IgD-negative memory B cell (primary cell): Measurements from ENCODE around the gene PIGQ. TPM values are rescaled to one million over a fixed set of nuclear protein-coding genes. Genes with fewer than 3 reads are reported as not detected.
"Not testable (repeated sequence)": the region's sequence is repeated elsewhere in the genome, so short reads cannot be mapped to it uniquely, and the experiment has no call there.

Source experiments
- H3K27ac Mint-ChIP-seq, 3 donors: one replicate each; pipeline ENCODE4 v1.8.0; 2020 to 2022; ENCODE audit warnings: mild to moderate bottlenecking in 3 of 3, mixed read lengths in 3 of 3, moderate library complexity in 1 of 3
- H3K27me3 Mint-ChIP-seq: one replicate; pipeline ENCODE4 v1.8.0; 2021; ENCODE audit warnings: mixed read lengths
- H3K36me3 Mint-ChIP-seq: one replicate; pipeline ENCODE4 v1.8.0; 2020; ENCODE audit warnings: mild to moderate bottlenecking, mixed read lengths
- H3K4me1 Mint-ChIP-seq, 3 donors: one replicate each; pipeline ENCODE4 v1.8.0; 2020 to 2022; ENCODE audit warnings: mixed read lengths in 3 of 3, mild to moderate bottlenecking in 1 of 3
- H3K4me3 Mint-ChIP-seq, 4 donors: one replicate each; pipeline ENCODE4 v1.8.0; 2020 to 2022; ENCODE audit warnings: mild to moderate bottlenecking in 4 of 4, mixed read lengths in 4 of 4, moderate library complexity in 3 of 4
- H3K9me3 Mint-ChIP-seq, 3 donors: one replicate each; pipeline ENCODE4 v1.8.0; 2020 to 2021; ENCODE audit warnings: mixed read lengths in 3 of 3, mild to moderate bottlenecking in 1 of 3
- polyA plus RNA-seq: library from polyadenylated mRNA; unstranded; fragments of 300-500 nt; fragmentation: Illumina TruSeq; gene quantifications from one replicate; pipeline ENCODE4 v1.2.3, GENCODE V29; 2021

PIGQ gene
- polyA plus RNA-seq, 1 donor from 2014 or later, result 18.9 TPM

DNA sequence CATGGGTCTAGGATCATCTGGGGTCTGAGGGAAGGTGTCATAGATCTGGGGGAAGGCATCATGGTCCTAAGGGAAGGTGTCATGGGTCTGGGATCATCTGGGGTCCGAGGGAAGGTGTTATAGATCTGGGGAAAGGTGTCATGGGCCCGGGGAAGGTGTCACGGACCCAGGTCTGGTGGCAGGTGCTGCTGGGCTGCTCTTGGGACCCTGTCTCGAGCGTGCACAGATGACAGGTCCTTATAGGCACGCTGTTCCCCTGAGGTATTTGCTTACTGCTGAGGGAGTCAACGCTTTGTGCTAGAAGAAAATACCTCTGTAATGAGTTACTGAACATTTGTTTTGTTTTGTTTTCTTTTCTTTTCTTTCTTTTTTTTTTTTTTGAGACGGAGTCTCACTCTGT is 21.5 kb downstream of the PIGQ start:
- Mint-ChIP-seq H3K27ac (peak overlapping the region in 1 of 3 donors; percentile 56), H3K36me3 (no peaks in the 10 kb centered on the region), H3K4me3 (peak overlapping the region; percentile 78 to 94 (median 87)), H3K9me3 (no peaks in the 10 kb centered on the region), H3K4me1 (peaks cover 5 to 29% (median 21%) of the 10 kb centered on the region in 3 donors), H3K27me3 (no peaks in the 10 kb centered on the region)

DNA sequence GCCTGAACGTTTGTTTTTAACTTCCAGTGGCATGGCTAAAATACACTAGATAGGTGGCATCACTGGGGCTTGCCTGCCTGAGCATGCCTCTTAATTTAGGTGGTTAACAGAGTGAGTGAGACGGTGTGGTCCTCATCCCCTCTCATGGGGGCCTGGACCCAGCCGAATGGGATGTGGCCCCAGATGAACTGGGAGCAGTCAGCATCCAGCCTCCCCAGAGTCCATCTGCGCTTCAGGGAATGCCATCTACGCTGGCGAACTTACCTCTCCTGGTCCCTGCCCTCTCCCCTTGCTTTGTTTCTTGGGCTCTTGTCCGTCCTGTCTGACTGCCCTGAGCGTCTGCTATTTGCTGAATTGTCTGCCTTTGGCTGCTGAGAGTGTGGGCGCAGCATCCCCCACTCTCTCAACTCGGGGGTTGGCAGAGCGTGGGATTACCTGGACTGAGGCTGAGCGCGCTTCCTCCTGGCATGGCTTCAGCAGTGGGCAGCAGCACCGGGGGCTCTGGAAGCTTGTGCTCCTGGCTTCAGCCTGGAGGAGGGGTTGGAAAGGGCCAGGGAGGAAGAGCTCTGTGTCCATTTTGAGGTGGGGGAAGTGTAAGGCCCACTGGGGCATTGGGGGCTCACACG is 22.2 kb downstream of the PIGQ start:
- peak overlapping the region; percentile 38 to 90 (median 75) for H3K4me3 Mint-ChIP-seq
- no peaks in the 10 kb centered on the region for H3K9me3 Mint-ChIP-seq
- peaks cover 5 to 29% (median 23%) of the 10 kb centered on the region in 3 donors for H3K4me1 Mint-ChIP-seq
- H3K36me3 Mint-ChIP-seq, result no peaks in the 10 kb centered on the region
- no peaks in the 10 kb centered on the region for H3K27me3 Mint-ChIP-seq
- H3K27ac Mint-ChIP-seq, result peak overlapping the region in 1 of 3 donors; percentile 59

DNA sequence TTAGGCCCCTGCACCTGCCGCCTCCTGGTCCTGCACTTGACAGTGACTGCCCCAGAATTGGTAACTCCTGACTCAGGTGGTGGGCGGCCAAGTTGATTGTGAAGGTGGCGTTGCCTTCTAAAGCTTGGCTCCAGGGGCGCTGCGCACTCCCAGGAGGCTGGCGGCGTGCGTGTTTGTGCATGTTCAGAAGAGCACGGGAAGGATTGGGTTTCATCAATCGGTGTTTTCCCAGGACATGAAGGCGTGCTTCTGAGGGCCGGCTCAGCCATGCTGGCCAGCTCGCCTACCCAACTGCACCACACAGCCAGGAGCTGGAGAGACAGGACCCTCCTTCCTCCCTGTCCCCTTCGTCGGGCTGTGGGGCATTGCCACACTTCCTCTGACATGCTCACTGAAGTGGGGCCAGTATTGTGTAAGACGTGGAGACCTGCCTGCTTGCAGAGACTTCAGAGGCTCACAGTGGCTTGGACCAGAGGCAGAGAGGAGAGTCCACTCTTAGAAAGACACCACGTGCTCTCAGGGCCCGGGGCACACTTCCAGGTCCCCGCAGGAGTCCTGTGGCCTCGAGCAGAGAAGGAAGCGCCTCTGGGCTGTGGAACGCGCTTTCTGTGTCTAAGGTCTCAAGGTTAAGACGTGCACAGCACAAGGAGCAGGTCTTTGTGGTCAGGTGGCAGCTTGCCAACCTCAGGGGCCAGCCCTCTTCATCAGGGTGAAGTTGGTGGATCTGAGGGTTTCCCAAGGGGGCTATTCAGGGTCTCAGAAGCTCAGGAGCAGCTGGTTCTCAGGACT is 22.9 kb downstream of the PIGQ start:
- H3K9me3 Mint-ChIP-seq, result no peaks in the 10 kb centered on the region
- peak overlapping the region in 1 of 4 donors; percentile 78 for H3K4me3 Mint-ChIP-seq
- H3K4me1 Mint-ChIP-seq, result peaks cover 5 to 27% (median 23%) of the 10 kb centered on the region in 3 donors
- peak overlapping the region; percentile 39 to 75 (median 59) for H3K27ac Mint-ChIP-seq
- no peaks in the 10 kb centered on the region for H3K27me3 Mint-ChIP-seq
- H3K36me3 Mint-ChIP-seq, result no peaks in the 10 kb centered on the region

DNA sequence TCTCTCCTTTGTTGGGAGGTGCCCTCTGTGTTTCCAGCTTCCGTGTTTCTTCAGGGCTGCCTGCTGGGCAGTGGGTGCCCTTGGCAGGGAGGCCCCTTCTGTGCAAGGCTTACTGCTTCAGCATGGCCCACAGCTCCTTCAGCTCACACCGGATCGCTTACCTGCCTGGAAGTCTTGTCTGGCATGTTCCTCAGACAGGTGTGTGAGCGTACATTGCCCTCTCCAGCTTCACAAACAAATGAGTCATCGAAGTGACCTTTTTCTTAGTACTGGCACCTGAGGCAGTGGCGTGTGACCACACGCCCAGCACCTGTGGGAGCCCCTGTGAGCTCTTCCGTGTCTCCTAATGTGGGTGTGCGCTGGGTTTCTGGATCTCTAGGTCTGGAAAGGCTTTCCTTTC is 23.6 kb downstream of the PIGQ start:
- Mint-ChIP-seq H3K9me3 (no peaks in the 10 kb centered on the region), H3K36me3 (no peaks in the 10 kb centered on the region), H3K27me3 (no peaks in the 10 kb centered on the region), H3K27ac (peak overlapping the region in 2 of 3 donors; percentile 59 to 75), H3K4me1 (peaks cover 5 to 27% (median 21%) of the 10 kb centered on the region in 3 donors), H3K4me3 (peak overlapping the region in 2 of 4 donors; percentile 53 to 78)

DNA sequence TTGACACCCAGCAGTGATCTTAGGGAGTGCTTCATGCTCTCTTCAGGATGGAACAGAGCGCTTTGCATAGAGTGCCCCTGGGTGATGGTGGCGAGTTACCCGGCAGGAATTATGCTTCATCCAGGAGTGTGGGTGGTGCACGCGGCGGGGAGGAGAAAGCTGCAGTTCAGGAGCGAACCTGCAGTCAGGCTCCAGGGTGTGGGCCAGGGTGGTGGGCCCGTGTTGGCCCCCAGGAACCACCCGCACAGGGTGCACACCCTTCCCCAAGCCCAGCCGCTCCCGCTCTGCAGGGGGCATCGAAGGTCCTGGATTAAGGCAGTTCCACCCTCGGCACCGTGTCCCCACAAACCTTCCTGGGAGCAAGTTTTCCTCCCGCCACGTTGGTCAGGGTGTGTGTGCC is 24.0 kb downstream of the PIGQ start:
- no peaks in the 10 kb centered on the region for H3K27me3 Mint-ChIP-seq
- peaks cover 5 to 27% (median 19%) of the 10 kb centered on the region in 3 donors for H3K4me1 Mint-ChIP-seq
- H3K36me3 Mint-ChIP-seq, result no peaks in the 10 kb centered on the region
- no peaks in the 10 kb centered on the region for H3K9me3 Mint-ChIP-seq
- H3K27ac Mint-ChIP-seq, result peak overlapping the region in 2 of 3 donors; percentile 59 to 75
- H3K4me3 Mint-ChIP-seq, result peak overlapping the region in 2 of 4 donors; percentile 53 to 78

DNA sequence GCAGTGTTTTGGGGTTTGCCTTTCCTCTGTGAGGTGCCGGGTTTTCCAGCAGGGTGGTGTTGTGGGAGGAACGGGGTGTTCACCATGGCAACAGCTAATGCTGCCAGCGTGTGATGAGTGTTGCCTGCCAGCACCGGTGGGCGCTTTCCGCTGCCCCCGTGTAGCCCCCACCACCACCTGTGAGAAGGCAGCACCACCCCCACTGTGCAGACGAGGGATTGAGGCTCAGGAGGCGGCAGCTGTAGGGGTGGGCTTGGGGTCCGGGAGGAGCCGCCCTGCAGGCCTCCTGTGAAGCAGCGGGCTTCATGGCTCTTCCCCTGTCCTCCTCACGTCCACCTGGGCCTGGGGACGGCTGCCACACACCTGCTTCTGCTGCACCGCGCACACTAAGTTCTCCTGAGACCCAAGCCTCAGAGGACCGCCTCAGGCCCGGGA is 25.3 kb downstream of the PIGQ start:
- Mint-ChIP-seq H3K27ac (no peak overlapping the region), H3K27me3 (no peaks in the 10 kb centered on the region)

DNA sequence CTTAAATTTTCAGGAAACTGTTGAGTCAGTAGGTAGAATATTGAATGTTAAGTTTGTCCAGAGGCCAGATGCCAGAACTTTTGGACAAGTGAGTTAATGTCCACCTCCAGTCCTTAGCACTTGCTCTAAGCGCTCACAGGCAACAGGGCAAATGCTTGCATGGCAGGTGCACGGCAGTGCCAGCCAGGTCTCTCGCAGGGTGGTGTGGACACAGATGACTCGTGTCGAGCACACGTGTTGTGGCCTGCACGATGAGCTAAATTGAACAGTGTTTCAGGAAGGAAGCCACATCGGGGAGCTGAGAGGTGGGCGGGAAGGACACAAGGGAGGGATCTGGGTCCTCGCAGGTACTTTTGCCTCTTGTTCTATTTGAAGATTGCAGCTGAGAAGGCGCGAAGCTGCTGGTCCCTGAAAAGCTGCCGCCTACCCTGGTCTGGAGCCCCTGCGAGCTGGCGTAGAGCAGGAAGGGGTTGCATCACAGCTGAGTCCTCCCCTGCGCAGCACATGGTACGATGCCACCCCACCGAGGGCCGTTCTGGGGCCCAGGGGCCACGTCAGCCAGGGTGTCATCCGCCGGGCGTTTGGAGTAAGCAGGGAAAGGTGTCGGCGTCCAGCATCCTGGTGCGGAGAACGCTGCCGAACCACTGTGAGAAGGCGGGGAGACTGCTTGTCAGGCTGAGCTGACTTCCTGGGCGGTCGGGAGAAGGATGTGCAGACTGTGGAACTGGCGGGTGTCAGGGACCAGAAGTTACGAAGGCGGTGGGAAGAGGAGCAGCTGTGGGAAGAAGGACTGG is 26.4 kb downstream of the PIGQ start:
- Mint-ChIP-seq H3K4me3 (no peak overlapping the region), H3K9me3 (no peaks in the 10 kb centered on the region), H3K27me3 (no peaks in the 10 kb centered on the region), H3K36me3 (no peaks in the 10 kb centered on the region), H3K4me1 (peaks cover 5 to 23% (median 14%) of the 10 kb centered on the region in 3 donors), H3K27ac (peak overlapping the region in 1 of 3 donors; percentile 82)

More for the DNA sequence above, 25.3 kb downstream of the PIGQ start:
- Mint-ChIP-seq H3K4me3 (no peak overlapping the region), H3K9me3 (no peaks in the 10 kb centered on the region), H3K36me3 (no peaks in the 10 kb centered on the region), H3K4me1 (peaks cover 5 to 27% (median 19%) of the 10 kb centered on the region in 3 donors)

DNA sequence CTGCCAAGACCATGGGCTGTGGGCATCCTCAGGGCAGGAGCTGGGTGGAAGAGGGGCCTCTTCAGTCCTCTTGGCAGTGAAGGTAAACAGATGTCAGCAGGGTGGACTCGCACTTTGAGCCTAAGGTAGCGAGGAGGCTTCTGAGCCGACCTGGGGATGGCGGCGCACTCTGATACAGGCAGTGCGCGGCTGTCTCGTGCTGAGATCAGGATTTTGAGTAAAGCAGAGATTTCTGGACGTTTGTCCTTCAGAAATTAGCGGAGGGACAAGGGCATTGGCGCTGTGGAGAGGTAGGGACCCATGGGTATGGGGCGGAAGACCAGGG is 26.9 kb downstream of the PIGQ start:
- no peaks in the 10 kb centered on the region for H3K27me3 Mint-ChIP-seq
- no peaks in the 10 kb centered on the region for H3K9me3 Mint-ChIP-seq
- no peak overlapping the region for H3K4me3 Mint-ChIP-seq
- no peaks in the 10 kb centered on the region for H3K36me3 Mint-ChIP-seq
- H3K4me1 Mint-ChIP-seq, result peaks cover 5 to 21% (median 12%) of the 10 kb centered on the region in 3 donors
- peak overlapping the region in 1 of 3 donors; percentile 82 for H3K27ac Mint-ChIP-seq

DNA sequence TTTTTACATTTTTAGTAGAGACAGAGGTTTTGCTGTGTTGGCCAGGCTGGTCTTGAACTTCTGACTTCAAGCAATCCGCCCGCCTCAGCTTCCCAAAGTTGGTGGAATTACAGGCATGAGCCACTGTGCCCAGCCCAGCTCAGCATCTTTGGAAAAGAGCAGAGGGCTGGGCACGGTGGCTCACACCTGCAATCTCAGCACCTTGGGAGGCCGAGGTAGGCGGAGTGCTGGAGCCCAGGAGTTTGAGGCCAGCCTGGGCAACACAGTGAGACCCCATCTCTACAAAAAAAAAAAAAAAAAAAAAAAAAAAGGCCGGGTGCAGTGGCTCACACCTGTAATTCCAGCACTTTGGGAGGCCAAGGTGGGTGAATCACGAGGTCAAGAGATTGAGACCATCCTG is 27.9 kb downstream of the PIGQ start:
- H3K4me3 Mint-ChIP-seq, H3K27ac Mint-ChIP-seq, H3K9me3 Mint-ChIP-seq, H3K27me3 Mint-ChIP-seq, H3K36me3 Mint-ChIP-seq: not testable (repeated sequence)
- peaks cover 5 to 16% (median 12%) of the 10 kb centered on the region in 3 donors for H3K4me1 Mint-ChIP-seq

DNA sequence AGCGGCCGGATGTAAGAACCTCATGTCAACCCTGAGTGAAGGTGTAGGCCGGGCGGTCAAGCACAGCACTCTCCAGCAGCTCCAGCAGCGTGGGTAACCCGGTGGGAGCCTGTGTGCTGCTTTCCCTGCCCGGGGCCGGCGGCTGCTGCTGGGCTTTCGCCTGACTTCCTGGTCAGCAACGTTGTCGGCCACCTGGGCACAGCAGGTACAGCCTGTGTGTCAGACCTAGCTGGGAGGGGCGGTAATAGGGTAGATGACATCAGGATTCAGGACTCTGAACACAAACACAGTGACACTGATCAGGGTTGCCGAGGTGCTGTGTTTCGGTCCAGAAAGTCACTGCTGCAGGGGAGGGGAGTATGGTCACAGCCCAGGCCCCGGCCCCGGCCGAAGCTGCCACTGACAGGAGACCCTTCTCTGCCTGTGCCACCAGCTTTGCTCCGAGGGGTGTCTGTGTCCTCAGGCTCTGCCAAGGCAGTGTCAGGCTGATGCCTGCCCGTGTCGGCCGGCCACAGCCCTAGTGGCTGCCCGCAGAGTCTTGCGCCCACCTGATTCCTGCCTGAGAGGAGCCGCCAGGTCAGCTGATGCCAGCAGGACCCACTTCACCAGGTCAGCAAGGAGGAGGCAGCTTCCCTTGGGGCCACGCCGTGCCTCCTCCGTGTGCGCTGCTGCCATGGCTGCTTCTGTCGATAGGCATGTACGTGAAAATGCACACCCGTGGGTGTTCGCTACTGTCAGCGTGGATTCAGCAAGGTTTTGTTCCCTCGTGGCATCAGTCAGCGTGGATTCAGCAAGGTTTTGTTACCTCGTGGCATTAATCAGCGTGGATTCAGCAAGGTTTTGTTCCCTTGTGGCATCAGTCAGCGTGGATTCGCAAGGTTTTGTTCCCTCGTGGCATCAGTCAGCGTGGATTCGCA is 29.3 kb downstream of the PIGQ start:
- peaks cover 3% of the 10 kb centered on the region for H3K36me3 Mint-ChIP-seq
- H3K9me3 Mint-ChIP-seq, result no peaks in the 10 kb centered on the region
- H3K27ac Mint-ChIP-seq, result peak overlapping the region in 1 of 3 donors; percentile 35
- peaks cover 0 to 9% (median 7%) of the 10 kb centered on the region in 3 donors for H3K4me1 Mint-ChIP-seq
- no peak overlapping the region for H3K4me3 Mint-ChIP-seq
- H3K27me3 Mint-ChIP-seq, result no peaks in the 10 kb centered on the region

DNA sequence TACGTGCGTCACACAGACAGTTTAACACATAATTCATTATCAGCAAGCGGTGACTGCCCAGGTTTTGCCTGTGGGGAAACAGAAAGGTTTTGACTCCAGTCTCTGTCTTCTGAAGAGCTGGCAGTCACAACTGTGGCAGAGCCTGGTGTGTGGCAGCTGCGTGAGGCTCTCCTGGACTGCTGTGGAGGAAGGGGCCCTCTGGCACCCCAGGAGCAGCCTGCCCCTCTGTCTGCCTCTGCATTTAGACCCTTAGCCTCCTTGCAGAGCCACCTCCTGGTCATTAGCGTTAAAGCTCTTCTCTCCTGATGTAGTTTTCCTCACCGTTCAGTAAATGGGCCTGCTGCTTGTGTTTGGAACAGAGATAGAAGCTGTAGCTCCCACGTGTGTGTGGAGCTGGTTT is 31.0 kb downstream of the PIGQ start:
- no peak overlapping the region for H3K4me3 Mint-ChIP-seq
- H3K4me1 Mint-ChIP-seq, result peaks cover 0 to 7% (median 6%) of the 10 kb centered on the region in 3 donors
- peaks cover 3% of the 10 kb centered on the region for H3K36me3 Mint-ChIP-seq
- no peaks in the 10 kb centered on the region for H3K9me3 Mint-ChIP-seq
- H3K27me3 Mint-ChIP-seq, result no peaks in the 10 kb centered on the region
- H3K27ac Mint-ChIP-seq, result no peak overlapping the region

DNA sequence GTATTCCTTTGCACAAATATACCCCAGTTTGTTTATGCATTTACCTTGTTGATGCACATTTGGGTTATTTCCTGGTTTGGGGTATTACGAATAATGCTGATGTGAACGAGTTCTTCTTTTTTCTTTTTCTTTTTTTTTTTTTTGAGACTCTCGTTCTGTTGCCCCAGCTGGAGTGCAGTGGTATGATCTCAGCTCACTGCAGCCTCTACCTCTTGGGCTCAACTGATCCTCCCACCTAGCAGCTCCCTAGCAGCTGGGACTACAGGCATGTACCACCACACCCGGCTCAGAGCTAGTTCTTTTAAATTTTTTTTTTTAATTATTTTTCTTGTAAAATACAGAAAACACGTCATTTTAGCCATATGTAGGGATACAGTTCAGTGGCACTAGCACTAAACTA is 34.2 kb downstream of the PIGQ start:
- Mint-ChIP-seq H3K4me3 (no peak overlapping the region), H3K36me3 (peaks cover 3% of the 10 kb centered on the region), H3K27ac (no peak overlapping the region), H3K4me1 (peaks cover 0 to 7% (median 3%) of the 10 kb centered on the region in 3 donors), H3K27me3 (no peaks in the 10 kb centered on the region), H3K9me3 (no peaks in the 10 kb centered on the region)

DNA sequence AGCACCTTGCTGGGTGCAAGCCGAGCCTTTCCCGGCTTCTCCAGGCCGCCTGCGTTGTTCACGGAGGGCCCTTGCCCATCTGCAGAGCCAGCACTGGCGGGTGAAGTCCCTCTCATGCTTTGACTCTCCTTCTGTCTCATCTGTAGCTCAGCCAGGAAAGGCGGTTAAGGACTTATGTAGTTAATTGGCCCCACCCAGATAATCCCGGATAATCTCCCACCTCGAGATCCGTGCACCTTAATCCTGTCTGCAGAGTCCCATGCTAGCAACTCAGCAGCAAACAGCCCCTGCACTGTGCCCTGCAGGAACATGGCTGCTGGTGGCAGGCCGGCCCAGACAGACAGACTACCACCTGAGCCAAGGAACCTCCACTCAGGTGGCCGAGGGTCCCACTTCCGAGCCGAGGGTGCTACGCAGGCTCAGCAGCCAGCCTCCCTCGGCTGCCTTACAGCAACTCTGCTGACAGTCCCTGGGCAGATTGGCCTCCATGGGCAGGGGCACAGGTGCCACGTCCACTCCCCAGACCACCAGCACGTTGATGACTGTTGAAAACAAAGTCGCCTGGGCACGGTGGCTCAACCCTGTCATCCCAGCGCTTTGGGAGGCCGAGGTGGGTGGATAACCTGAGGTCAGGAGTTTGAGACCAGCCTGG is 37.0 kb downstream of the PIGQ start:
- no peak overlapping the region for H3K4me3 Mint-ChIP-seq
- peaks cover 4 to 8% (median 8%) of the 10 kb centered on the region in 3 donors for H3K4me1 Mint-ChIP-seq
- H3K9me3 Mint-ChIP-seq, result no peaks in the 10 kb centered on the region
- peaks cover 5% of the 10 kb centered on the region for H3K36me3 Mint-ChIP-seq
- no peaks in the 10 kb centered on the region for H3K27me3 Mint-ChIP-seq
- no peak overlapping the region for H3K27ac Mint-ChIP-seq

DNA sequence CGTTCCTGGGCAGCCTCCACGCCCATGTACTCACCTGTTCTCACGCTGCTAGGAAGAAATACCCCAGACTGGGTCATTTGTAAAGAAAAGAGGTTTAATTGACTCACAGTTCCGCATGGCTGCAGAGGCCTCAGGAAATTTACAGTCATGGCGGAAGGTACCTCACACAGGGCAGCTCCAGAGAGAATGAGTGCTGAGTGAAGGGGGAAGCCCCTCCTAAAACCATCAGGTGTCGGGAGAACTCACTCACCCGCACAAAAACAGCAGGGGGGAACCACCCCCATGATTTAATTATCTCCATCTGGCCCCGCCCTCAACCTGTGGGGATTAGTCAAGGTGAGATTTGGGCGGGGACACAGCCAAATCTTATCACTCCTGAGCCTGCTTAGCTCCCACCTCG is 38.3 kb downstream of the PIGQ start:
- Mint-ChIP-seq H3K27ac (no peak overlapping the region), H3K4me3 (no peak overlapping the region), H3K9me3 (no peaks in the 10 kb centered on the region), H3K27me3 (no peaks in the 10 kb centered on the region), H3K36me3 (peaks cover 5% of the 10 kb centered on the region), H3K4me1 (peaks cover 4 to 8% (median 6%) of the 10 kb centered on the region in 3 donors)
